GM18951 (cell line): Measurements from ENCODE around the gene CD81.

Experiments
- POLR2A ChIP-seq: IDR thresholded peaks from 4 replicates; pipeline ENCODE4 v1.6.1; 2011; ENCODE audit warnings: mild to moderate bottlenecking; ENCODE audit not compliant: insufficient read length, insufficient read depth; ENCODE audit errors: extremely low read depth
- in situ Hi-C: fragments of 300-500 bp; cut with MboI; formaldehyde crosslinking; loops from one replicate; pipeline ENCODE4 v1.12.0; 2022; ENCODE audit warnings: low sequenced_read_pairs, mixed read lengths, inconsistent platforms; ENCODE audit not compliant: unreplicated experiment

Gene CD81

DNA sequence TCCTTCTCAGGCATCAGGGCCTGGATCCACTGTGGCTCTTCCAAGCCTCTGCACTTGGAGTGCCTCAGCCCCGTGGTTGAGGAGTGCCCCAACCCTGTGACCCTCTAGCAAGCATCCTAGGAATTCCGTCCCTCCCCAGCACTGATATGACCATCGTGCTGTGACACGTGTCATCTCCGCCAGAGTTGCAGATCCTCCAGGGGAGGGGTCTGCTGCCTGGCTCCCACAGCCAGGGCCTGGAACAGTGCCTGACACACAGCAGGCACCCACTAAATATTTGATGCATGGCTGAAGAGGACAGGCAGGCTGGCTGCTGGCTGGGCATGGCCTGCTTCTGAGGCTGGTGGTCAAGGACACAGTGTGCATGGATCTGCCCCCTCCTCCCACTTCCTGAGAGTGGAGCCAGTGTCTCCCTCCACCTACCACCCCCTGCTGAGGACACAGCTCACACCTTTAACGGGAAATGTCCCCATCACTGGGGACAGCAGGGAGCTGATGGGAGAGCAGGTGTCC lies 1.7 kb upstream of the CD81 start:
- in situ Hi-C loops = no loop called here
- no peak for TF ChIP-seq POLR2A

DNA sequence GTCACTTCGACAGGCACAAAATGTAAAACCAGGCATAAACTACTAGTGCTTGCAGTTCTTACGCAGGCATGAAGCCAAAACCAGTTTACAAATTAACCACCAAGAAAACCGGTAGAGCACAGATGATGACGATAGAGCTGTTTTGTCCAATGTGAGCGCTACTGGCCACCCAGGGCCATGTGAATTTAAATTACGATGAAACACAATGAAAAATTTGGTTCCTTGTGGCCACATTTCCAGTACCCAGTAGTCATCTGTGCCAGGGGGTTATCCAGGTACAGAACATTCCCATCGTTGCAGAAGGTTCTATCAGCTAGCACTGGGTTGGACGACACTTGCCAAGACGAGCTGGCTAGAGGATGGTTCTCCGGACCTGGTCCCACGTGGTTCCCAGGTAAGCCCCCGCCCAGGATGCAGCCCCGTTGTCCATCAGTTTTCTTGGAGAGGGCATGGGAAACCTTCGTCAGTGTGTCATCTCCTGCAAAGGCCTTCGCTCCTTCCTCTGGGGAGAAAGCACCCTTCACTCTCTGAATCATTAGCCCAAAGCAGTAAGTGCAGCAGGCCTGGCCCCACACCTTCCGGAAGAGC lies 1.1 kb upstream of the CD81 start:
- no peak for TF ChIP-seq POLR2A

DNA sequence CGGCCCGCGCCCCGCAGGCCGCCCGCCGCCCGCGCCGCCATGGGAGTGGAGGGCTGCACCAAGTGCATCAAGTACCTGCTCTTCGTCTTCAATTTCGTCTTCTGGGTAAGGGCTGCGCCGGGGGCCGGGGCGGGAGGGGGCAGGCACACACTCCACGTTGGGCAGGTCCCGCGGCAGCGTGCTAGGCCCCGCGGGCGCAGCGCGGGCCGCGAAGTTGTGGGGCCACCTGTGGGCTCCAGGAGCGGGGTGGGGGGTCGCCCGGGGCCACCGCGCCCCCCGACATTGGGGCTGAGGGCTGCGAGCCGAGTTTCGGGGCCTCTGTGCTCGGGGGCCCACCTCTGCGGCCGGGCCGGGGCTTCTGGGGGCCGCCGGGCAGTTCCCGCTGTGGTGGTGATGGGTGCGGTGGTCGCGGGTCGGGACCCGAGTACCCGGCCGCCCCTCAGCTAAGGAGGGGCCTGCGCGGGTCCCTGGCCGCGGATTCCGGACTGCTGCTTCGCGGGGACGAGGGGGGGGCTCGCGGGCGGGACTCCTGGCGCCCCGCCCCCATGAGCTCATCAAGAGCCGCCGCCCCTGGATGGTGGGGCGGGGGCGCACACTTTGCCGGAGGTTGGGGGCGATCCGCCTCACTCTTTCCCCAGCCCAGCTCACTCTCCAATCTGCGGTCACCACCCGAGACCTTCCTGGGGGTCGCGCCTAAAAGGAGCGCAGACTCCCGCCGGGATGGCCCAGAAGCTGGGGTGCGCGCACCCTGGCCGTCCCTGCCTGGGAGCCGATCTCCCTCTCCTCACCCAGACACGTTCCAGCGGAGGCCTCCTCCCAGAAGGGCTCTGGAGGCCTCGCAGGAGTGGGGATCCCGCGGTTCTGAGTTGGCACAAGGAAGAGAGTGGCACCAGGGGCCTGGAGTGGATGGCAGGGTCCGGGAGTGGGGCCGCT lies 667 bp downstream of the CD81 start:
- in situ Hi-C loops = no loop called here
- TF ChIP-seq POLR2A = no peak

More for the DNA sequence above, 1.1 kb upstream of the CD81 start:
- in situ Hi-C loops = no loop called here

DNA sequence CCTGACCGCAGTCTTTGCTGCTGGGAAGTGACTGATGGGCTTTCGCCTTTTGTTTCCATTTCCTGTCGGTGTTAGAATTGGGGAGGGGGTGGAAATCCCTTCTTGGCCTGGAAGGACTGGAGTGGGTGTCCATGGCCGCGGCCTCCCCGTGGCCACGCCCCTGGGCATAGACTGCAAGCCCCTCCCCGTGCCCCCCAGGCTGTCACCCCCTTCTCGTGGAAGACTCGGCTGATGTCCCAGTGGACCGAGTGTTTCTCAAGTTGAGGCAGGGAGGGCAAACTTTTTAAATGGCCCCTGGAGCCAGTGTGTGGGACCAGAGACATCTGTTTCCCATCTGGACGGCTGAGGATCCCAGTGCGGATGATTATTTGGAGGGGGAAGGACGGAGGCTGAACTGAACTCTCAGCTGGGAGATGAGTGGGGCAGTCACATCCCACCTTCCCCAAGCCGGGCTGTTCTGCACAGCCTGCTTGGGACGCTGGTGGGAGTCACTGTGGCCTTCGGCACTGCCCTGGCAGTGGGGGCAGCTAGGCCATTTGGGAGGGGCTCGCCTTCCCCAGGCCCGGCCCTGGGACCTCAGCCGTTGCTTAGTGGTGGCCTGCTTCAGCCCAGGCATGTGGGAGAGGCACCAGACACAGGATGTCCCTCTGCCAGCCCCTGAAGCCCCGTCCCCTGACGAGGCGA lies 1.6 kb downstream of the CD81 start:
- TF ChIP-seq POLR2A = no peak
- in situ Hi-C loops = no loop called here

DNA sequence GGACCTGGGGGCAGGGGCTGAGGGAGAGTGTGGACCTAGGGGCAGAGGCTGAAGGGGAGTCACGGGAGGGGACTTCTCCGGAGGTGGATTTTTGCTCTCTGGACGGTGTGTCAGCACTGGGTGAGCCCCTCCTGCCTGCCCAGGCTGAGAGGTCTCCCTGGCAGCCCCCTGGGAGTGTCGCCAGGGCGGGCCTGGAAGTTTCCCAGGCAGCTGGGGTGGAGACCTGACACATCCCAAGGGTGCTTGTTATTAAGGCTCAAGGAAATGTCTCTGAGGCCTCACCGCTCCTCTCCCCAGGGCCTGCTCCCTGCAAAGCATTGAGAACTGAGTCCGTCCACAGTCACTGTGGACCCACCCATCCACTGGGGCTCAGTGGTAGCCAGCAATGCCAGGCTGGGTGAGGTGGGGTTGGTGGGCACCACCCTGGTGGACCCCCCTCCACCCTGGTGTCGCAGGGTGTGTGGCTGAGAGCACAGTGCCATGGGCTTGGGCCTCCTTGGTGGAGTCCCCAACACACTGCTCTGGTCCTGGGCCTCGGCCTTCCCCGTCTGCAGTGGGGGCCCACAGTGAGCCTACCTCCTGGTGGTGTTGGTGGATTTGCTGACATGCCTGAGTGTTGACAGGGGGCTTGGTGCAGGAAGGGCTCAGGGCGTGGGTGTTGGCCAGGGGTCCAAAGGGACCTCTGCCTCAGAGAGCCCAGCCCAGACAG lies 2.5 kb downstream of the CD81 start:
- in situ Hi-C loops = no loop called here
- TF ChIP-seq POLR2A = no peak

DNA sequence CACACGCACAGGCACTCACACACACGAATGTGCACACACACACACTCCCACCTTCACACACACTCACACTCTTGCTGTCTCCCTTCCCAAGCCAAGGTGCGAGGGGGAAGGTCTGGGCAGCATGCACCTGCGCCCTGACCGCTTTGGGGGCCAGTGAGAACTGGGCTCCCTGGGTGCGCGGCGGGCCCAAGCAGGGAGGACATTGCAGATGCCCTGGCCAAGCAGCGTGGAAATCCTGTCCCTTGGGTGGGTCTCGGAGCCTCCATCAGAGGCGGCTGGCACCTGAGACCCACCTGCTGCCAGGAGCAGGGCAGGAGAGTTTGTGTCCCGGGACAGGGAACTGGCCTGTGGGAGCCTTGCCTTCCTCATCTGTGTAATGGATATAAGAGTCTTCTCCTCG lies 3.3 kb downstream of the CD81 start:
- TF ChIP-seq POLR2A = no peak
- in situ Hi-C loops = no loop called here

DNA sequence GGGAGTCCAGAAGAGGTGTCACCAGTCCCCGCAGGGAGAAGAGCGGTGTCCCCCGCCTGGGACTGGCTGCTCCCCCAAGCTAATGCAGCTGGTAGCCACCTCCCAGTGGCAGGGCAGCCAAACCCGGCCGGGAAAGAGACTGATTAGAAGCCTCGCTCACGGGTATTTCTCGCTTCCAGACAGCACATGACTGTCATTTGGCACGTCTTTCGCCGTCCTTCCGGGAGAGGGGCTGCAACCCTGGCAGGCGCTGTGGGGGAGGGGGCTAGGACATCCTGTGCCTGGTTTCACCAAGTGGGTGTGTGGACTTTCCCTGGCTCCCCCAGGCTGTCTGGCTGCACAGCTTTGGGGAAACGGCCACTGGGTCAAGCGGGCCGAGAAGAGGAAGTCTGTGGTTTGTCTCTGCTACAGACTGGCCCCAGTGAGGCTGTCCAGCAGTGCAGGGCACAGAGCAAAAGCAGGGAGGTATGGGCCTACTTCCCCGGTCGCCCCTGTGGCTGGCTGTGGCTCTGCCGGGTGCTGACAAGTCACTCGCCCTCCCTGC lies 3.8 kb downstream of the CD81 start:
- in situ Hi-C loops = no loop called here
- no peak for TF ChIP-seq POLR2A

DNA sequence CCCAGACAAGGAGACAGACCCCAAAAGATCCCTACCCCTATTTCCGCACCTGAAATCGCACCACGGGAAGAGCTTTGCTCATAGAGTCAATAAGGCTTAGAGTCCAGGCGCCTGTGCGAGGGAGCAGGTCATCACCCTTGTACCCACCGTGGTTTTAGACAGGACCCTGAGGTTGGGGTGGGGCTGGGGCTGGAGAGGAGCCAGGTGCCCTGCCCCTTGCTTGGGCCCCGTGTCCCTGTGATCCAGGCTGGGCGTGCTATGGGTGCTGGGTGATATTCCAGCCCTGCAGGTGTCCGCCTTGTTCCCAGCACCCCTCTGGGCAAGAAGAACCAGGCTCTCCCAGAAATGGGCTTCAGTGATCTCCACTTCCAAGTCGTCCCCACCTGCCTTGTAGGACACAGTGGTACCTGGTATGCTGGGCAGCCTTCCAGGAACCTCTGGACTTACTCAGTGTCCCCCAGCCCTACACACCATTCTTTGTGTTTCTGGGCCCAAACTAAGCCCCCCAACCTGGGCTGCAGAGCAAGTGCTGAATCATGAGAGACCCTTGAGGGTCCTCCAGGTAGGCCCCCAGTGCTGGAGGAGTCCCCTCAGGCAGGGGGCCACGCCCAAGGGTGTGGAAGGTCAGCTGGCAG lies 4.5 kb downstream of the CD81 start:
- no peak for TF ChIP-seq POLR2A
- in situ Hi-C loops = no loop called here

DNA sequence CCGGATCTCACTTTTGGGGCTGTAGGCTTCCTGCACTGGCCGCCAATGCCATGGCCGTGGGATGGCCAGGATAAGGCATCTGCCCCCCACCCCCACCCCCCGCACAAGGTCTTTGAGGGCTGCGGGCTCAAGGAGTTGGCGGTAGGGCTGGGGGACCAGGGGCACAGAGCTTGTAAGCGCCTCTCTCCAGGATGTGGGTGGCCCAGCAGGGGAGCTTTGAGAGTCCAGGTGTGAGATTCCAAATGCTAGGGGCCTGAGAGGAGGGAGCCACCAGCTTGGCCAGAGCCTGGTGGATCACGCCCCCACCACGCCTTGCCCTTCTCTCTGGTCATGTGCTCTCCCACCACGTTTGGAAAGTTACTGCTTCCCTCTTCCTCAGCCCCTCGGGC lies 5.0 kb downstream of the CD81 start:
- no peak for TF ChIP-seq POLR2A
- in situ Hi-C loops = no loop called here

DNA sequence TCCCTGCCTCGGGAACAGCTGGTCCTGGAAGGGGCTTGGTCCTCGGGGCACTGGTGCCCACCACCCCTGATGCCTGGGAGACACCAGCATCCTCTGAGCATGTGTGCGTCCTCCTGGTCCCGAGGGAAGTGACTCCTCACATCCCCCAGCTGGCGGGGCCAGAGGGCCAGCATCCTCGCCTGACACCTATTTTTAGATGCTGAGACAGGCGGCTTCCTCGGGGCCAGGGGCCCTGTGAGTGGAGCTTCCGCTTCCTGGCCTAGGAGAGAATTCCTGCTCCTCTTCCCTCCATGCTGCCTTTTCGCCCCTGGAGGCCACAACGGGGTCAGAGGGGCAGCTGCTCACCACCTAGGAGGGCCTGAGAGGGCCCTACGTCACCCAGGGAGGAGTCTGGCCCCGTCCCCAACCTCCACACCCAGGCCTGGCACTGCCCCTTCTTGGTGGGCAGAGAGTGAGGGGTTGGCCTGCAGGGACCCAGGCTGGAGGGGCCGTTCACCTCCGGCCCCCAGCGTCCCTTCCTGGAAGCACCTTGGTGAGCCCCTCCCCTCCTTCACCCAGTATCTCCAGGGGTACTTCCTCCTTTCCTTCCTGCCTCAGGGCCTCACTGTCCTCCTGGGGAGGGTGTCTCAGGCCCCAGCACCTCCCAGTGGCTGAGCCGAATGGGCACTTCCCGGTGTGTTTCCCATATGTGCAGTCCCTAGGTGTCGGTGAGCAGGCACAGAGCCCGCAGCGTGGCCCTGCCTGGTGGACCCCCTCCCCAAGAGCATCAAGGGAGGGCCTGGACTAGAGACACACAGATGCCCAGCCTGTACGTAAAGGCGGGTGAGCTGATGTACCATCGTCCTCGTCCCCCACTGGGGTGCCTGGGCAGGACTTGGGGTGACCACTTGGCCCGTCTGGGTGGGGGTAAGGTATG lies 6.1 kb downstream of the CD81 start:
- in situ Hi-C loops = no loop called here
- no peak for TF ChIP-seq POLR2A
